HepG2 (cell line): Measurements from ENCODE around the gene CDC42SE2. TPM values are rescaled to one million over a fixed set of nuclear protein-coding genes. Genes with fewer than 3 reads are reported as not detected.

Source experiments
- ATAC-seq: fragments of 200-7000 bp; cut with Tn5 transposase; 3 replicates; pipeline ENCODE4 v1.9.1; 2020; ENCODE audit warnings: mild to moderate bottlenecking, moderate library complexity
- BruUV-seq: library from RNA; stranded (reverse); fragments of 400-500 nt; replicated peaks from 2 replicates; lab custom pipeline; 2021; lab: Mats Ljungman, UMichigan
- CTCF ChIA-PET: fragments of 300-600 bp; formaldehyde crosslinking; extraction: SDS; loops from one replicate; lab custom pipeline; 2021; ENCODE audit warnings: low total read pairs, inconsistent platforms, low intra/inter-chr PET ratio; lab: Yijun Ruan, JAX
- POLR2A ChIA-PET: fragments of 350-600 bp; sonication (Branson Sonifier 250); formaldehyde crosslinking; loops from one replicate; lab custom pipeline; 2020; ENCODE audit warnings: antibody characterized with exemption, inconsistent platforms; lab: Yijun Ruan, JAX
- DNase-seq: peaks from one replicate; pipeline ENCODE4 v3.0.0-alpha.2; 2015; ENCODE audit warnings: low spot score
- FAIRE-seq: peaks from 3 replicates; lab custom pipeline; 2011; peaks lifted over from hg19 to GRCh38; lab: Jason Lieb, UNC
- H2AFZ ChIP-seq: one replicate; pipeline ENCODE4 v1.6.1; 2011; ENCODE audit warnings: low read length, inconsistent platforms
- H3K27ac ChIP-seq: fragments of 300-600 bp; 3 replicates; pipeline ENCODE4 v1.8.0; 2011; ENCODE audit warnings: mixed run types, mild to moderate bottlenecking, mixed read lengths, low read length, inconsistent platforms; ENCODE audit not compliant: insufficient read depth; ENCODE audit errors: extremely low read length
- H3K27me3 ChIP-seq, 2 experiments: fragments of 200-600 bp in 1 of 2; 2 replicates in 1 of 2; 3 replicates in 1 of 2; pipeline versions ENCODE4 v1.6.0 to v1.8.0; 2011; ENCODE audit warnings: low read length in 2 of 2, mild to moderate bottlenecking in 2 of 2, moderate library complexity in 2 of 2, inconsistent platforms in 1 of 2; ENCODE audit not compliant: insufficient read depth in 2 of 2, control insufficient read depth in 1 of 2
- H3K36me3 ChIP-seq, 2 experiments: fragments of 200-600 bp in 1 of 2; replicated peaks in 1 of 2; 2 replicates in 1 of 2; 3 replicates in 1 of 2; pipeline versions ENCODE4 v1.5.1 to v1.8.0; 2011; ENCODE audit warnings: low read length in 2 of 2, inconsistent platforms in 1 of 2; ENCODE audit not compliant: insufficient read depth in 2 of 2, control insufficient read depth in 1 of 2
- H3K4me1 ChIP-seq: 2 replicates; pipeline ENCODE4 v1.5.1; 2012; ENCODE audit warnings: low read length, inconsistent platforms; ENCODE audit not compliant: insufficient read depth
- H3K4me2 ChIP-seq: 2 replicates; pipeline ENCODE4 v1.6.0; 2011; ENCODE audit warnings: low read depth, low read length, inconsistent platforms
- H3K4me3 ChIP-seq, 3 experiments: fragments of 200-600 bp in 1 of 3; sonication (generic), shearing (Covaris generic) in 1 of 3; replicated peaks in 1 of 3; 2 replicates each; pipeline ENCODE4 v1.5.1; 2011 to 2016; ENCODE audit warnings: low read length in 3 of 3, inconsistent platforms in 2 of 3, low read depth in 2 of 3, mild to moderate bottlenecking in 2 of 3, control low read depth in 1 of 3, mixed read lengths in 1 of 3; ENCODE audit not compliant: insufficient read depth in 1 of 3
- H3K79me2 ChIP-seq: one replicate; pipeline ENCODE4 v1.6.1; 2011; ENCODE audit warnings: low read length, inconsistent platforms; ENCODE audit not compliant: insufficient read depth
- H3K9ac ChIP-seq: 2 replicates; pipeline ENCODE4 v1.6.0; 2011; ENCODE audit warnings: mild to moderate bottlenecking, low read depth, low read length, inconsistent platforms; ENCODE audit not compliant: insufficient read depth
- H3K9me3 ChIP-seq: 2 replicates; pipeline ENCODE4 v1.5.1; 2012; ENCODE audit warnings: mild to moderate bottlenecking, low read length
- H4K20me1 ChIP-seq: 2 replicates; pipeline ENCODE4 v1.6.0; 2011; ENCODE audit warnings: inconsistent platforms, mild to moderate bottlenecking, low read length, moderate library complexity; ENCODE audit not compliant: insufficient read depth
- ATAD3A ChIP-seq: sonication (generic); formaldehyde crosslinking; IDR thresholded peaks from 2 replicates; pipeline ENCODE4 v1.4.0; 2020; ENCODE audit warnings: missing genetic modification reagents
- ATM ChIP-seq: fragments of 450-650 bp; IDR thresholded peaks from 2 replicates; pipeline ENCODE4 v1.7.1; 2017; ENCODE audit warnings: mild to moderate bottlenecking, borderline replicate concordance
- GATA4 ChIP-seq: sonication (generic); IDR thresholded peaks from 2 replicates; pipeline ENCODE4 v1.6.1; 2016; ENCODE audit warnings: antibody characterized with exemption, low read depth, borderline replicate concordance
- NFKBIZ ChIP-seq: IDR thresholded peaks from 2 replicates; pipeline ENCODE4 v1.6.1; 2018; ENCODE audit warnings: missing genetic modification reagents, missing compliant biosample characterization
- PTBP1 ChIP-seq: fragments of 200-400 bp; formaldehyde crosslinking; IDR thresholded peaks from 2 replicates; pipeline ENCODE4 v1.6.1; 2018; ENCODE audit warnings: low read length, low read depth; ENCODE audit not compliant: poor library complexity, severe bottlenecking
- REL ChIP-seq: sonication (generic); formaldehyde crosslinking; conservative IDR thresholded peaks from 2 replicates; pipeline ENCODE4 v1.8.0; 2022; ENCODE audit warnings: mild to moderate bottlenecking, missing genetic modification reagents, moderate library complexity
- SNAPC2 ChIP-seq: sonication (generic); formaldehyde crosslinking; IDR thresholded peaks from 2 replicates; pipeline ENCODE4 v1.8.1; 2022; ENCODE audit warnings: mild to moderate bottlenecking, missing genetic modification reagents
- SOX5 ChIP-seq: IDR thresholded peaks from 2 replicates; pipeline ENCODE4 v1.6.1; 2016; ENCODE audit warnings: borderline replicate concordance
- XBP1 ChIP-seq: sonication (generic); formaldehyde crosslinking; IDR thresholded peaks from 2 replicates; pipeline ENCODE4 v1.5.0; 2020; ENCODE audit warnings: missing genetic modification reagents
- ZNF24 ChIP-seq: fragments of 450-650 bp; IDR thresholded peaks from 2 replicates; pipeline ENCODE4 v1.6.1; 2017; ENCODE audit warnings: antibody characterized with exemption, mild to moderate bottlenecking
- ZNF251 ChIP-seq: sonication (generic); formaldehyde crosslinking; IDR thresholded peaks from 2 replicates; pipeline ENCODE4 v1.9.0; 2021; ENCODE audit warnings: mild to moderate bottlenecking, missing genetic modification reagents
- ZNF282 ChIP-seq: fragments of 450-650 bp; IDR thresholded peaks from 2 replicates; pipeline ENCODE4 v1.6.1; 2018; ENCODE audit not compliant: partially characterized antibody
- ZNF30 ChIP-seq: sonication (generic); formaldehyde crosslinking; IDR thresholded peaks from 2 replicates; pipeline ENCODE4 v1.5.0; 2020; ENCODE audit warnings: mild to moderate bottlenecking, missing genetic modification reagents
- ZNF556 ChIP-seq: sonication (generic); formaldehyde crosslinking; IDR thresholded peaks from 2 replicates; pipeline ENCODE4 v1.4.0; 2020; ENCODE audit warnings: mild to moderate bottlenecking, missing genetic modification reagents, borderline replicate concordance
- ZNF83 ChIP-seq: sonication (generic); formaldehyde crosslinking; IDR thresholded peaks from 2 replicates; pipeline ENCODE4 v1.4.0; 2020; ENCODE audit warnings: missing genetic modification reagents, mild to moderate bottlenecking, borderline replicate concordance
- WGBS: methylation state at CpG from one replicate; pipeline ENCODE4 v1.1.6; 2017; ENCODE audit warnings: low lambda C conversion rate; 5-methylcytosine and 5-hydroxymethylcytosine counted together
- in situ Hi-C: cut with HindIII; loops from 2 replicates; pipeline ENCODE4 v1.10.0; 2017; ENCODE audit warnings: low pct_unique_long_range_greater_than_20kb; ENCODE audit not compliant: extremely low pct_ligation_motif_present
- intact Hi-C: fragments of 100-400 bp; cut with micrococcal nuclease; formaldehyde crosslinking; loops from one replicate; pipeline ENCODE4 v1.10.0; 2022; ENCODE audit not compliant: unreplicated experiment
- polyA plus RNA-seq, 8 experiments: library from polyadenylated mRNA; depleted of rRNA in 3 of 8; stranded (reverse) in 7 of 8; unstranded in 1 of 8; fragments of >200 nt; fragmentation: Illumina TruSeq in 4 of 8; extraction: Trizol in 4 of 8; gene quantifications; 2 replicates each; pipeline versions ENCODE4 v1.2.1 to v1.2.3, GENCODE V29; 2011 to 2016; ENCODE audit warnings: low read depth in 4 of 8, missing spikeins in 1 of 8, mixed read lengths in 1 of 8; ENCODE audit not compliant: insufficient read depth in 1 of 8
- total RNA-seq, 5 experiments: library from RNA; depleted of rRNA; stranded (reverse); fragments of >200 nt; fragmentation: Illumina TruSeq; extraction: Trizol; gene quantifications; 2 replicates each; pipeline ENCODE4 v1.2.3, GENCODE V29; 2016; ENCODE audit warnings: low read depth in 1 of 5
- TF ChIP-seq, protein P1 (sequence below): sonication (generic); formaldehyde crosslinking; IDR thresholded peaks from 2 replicates; pipeline ENCODE4 v1.8.0; 2022; ENCODE audit warnings: mild to moderate bottlenecking, missing genetic modification reagents, moderate library complexity

The CDC42SE2 gene
- total and polyA plus RNA-seq, 2 of the 13 experiments (the other 11 are each of a cell fraction or from before 2014, with no cell fraction given): 19.6 to 25.0 TPM

DNA sequence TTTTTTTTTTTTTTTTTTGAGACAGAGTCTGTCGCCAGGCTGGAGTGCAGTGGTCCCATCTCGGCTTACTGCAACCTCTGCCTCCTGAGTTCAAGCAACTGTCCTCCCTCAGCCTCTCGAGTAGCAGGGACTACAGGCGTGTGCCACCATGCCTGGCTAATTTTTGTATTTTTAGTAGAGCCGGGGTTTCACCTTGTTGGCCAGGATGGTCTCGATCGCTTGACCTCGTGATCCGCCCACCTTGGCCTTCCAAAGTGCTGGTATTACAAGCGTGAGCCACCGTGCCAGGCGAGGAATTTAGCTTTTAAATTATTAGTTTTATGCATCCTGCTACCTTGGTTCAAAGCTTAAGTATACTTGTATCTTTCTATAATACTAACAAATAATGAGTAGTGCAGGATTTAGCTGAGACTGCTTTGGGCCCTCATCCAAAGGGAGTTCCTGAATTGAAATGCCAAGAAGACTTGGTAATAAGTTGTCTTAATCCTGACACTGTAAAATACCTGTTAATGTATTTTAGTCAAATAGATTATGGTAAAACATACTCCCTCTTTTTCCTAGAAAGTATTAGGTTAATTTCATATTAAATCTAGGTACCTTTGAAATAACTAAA is 5.0 kb downstream of the CDC42SE2 start:
- Histone ChIP-seq H3K4me2 (no peak overlapping the region), H3K79me2 (peaks cover 83% of the 10 kb centered on the region), H3K4me3 (no peak overlapping the region), H3K9ac (no peak overlapping the region), H2AFZ (no peak overlapping the region), H3K4me1 (peaks cover 19% of the 10 kb centered on the region), H3K27me3 (no peaks in the 10 kb centered on the region), H3K27ac (no peak overlapping the region), H4K20me1 (peaks cover 2% of the 10 kb centered on the region; the same call in 1 of the 2 replicates), H3K9me3 (no peaks in the 10 kb centered on the region), H3K36me3 (no peaks in the 10 kb centered on the region)
- CTCF ChIA-PET: no interaction called here
- BruUV-seq: no TSS peak
- FAIRE-seq (no peak), ATAC-seq (no peak), DNase-seq (no peak)
- TF ChIP-seq ZNF30 (CRISPR knock-in tag) (no peak), SOX5 (CRISPR knock-in tag) (no peak), REL (CRISPR knock-in tag) (no peak), NFKBIZ (no peak), ATM (no peak), ZNF24 (no peak), ATAD3A (CRISPR knock-in tag) (no peak), GATA4 (no peak), ZNF556 (CRISPR knock-in tag) (no peak), ZNF251 (CRISPR knock-in tag) (no peak), XBP1 (CRISPR knock-in tag) (no peak), ZNF83 (CRISPR knock-in tag) (no peak), SNAPC2 (CRISPR knock-in tag) (no peak), ZNF282 (no peak), PTBP1 (no peak)
- TF ChIP-seq, protein P1, sequence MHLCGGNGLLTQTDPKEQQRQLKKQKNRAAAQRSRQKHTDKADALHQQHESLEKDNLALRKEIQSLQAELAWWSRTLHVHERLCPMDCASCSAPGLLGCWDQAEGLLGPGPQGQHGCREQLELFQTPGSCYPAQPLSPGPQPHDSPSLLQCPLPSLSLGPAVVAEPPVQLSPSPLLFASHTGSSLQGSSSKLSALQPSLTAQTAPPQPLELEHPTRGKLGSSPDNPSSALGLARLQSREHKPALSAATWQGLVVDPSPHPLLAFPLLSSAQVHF (CRISPR knock-in tag): no peak
- in situ Hi-C loops (no loop called here), intact Hi-C loops (no loop called here)
- 97% methylated on average over 12 of the region's 12 CpGs for WGBS
- POLR2A ChIA-PET: no interaction called here
